IMR-90 (cell line): ENCODE measurements around the gene SLC4A5. TPM values are rescaled to one million over a fixed set of nuclear protein-coding genes. Genes with fewer than 3 reads are reported as not detected.

Source experiments
- ATAC-seq: fragments of 200-7000 bp; cut with Tn5 transposase; 2 replicates; pipeline ENCODE4 v1.9.1; 2020; ENCODE audit warnings: low read depth, mild to moderate bottlenecking, moderate library complexity
- BruUV-seq: library from RNA; stranded (reverse); fragments of 400-500 nt; replicated peaks from 2 replicates; lab custom pipeline; 2021; lab: Mats Ljungman, UMichigan
- CTCF ChIA-PET: fragments of 300-600 bp; formaldehyde crosslinking; extraction: SDS; loops from one replicate; lab custom pipeline; 2021; ENCODE audit warnings: antibody characterized with exemption; lab: Yijun Ruan, JAX
- POLR2A ChIA-PET: fragments of 300-600 bp; sonication (Branson Sonifier 250); formaldehyde crosslinking; loops from one replicate; lab custom pipeline; 2022; ENCODE audit warnings: antibody characterized with exemption; ENCODE audit not compliant: unreplicated experiment; lab: Charles Lee
- DNase-seq: peaks from one replicate; pipeline ENCODE4 v3.0.0; 2013
- H2AFZ ChIP-seq: replicated peaks from 2 replicates; pipeline ENCODE3; 2013; ENCODE audit warnings: low read length, mild to moderate bottlenecking; ENCODE audit not compliant: poor library complexity
- H2AK5ac ChIP-seq: 2 replicates; pipeline ENCODE4 v1.6.1; 2013; ENCODE audit warnings: low read depth, low read length, inconsistent platforms
- H2AK9ac ChIP-seq: replicated peaks from 2 replicates; pipeline ENCODE3; 2013; ENCODE audit warnings: mild to moderate bottlenecking, low read depth, low read length, moderate library complexity; ENCODE audit not compliant: poor library complexity
- H2BK120ac ChIP-seq: 2 replicates; pipeline ENCODE4 v1.6.1; 2013; ENCODE audit warnings: low read depth, low read length, inconsistent platforms
- H2BK15ac ChIP-seq: 3 replicates; pipeline ENCODE4 v1.6.1; 2013; ENCODE audit warnings: low read depth, low read length, inconsistent platforms
- H2BK20ac ChIP-seq: 2 replicates; pipeline ENCODE4 v1.6.1; 2013; ENCODE audit warnings: low read depth, mild to moderate bottlenecking, inconsistent platforms, low read length, moderate library complexity
- H2BK5ac ChIP-seq: 2 replicates; pipeline ENCODE4 v1.6.1; 2013; ENCODE audit warnings: mild to moderate bottlenecking, low read depth, low read length, inconsistent platforms; ENCODE audit not compliant: poor library complexity, severe bottlenecking
- H3K14ac ChIP-seq: replicated peaks from 2 replicates; pipeline ENCODE4 v1.6.1; 2013; ENCODE audit warnings: low read depth, low read length, inconsistent platforms
- H3K18ac ChIP-seq: 2 replicates; pipeline ENCODE4 v1.6.1; 2013; ENCODE audit warnings: low read depth, low read length, control low read depth
- H3K23ac ChIP-seq: 2 replicates; pipeline ENCODE4 v1.6.1; 2013; ENCODE audit warnings: low read depth, low read length, inconsistent platforms
- H3K27ac ChIP-seq: 2 replicates; pipeline ENCODE4 v1.5.1; 2013; ENCODE audit warnings: mild to moderate bottlenecking, control low read depth, low read length; ENCODE audit not compliant: insufficient read depth
- H3K27me3 ChIP-seq: 2 replicates; pipeline ENCODE4 v1.6.1; 2013; ENCODE audit warnings: low read length; ENCODE audit not compliant: control insufficient read depth, insufficient read depth
- H3K36me3 ChIP-seq: 2 replicates; pipeline ENCODE4 v1.6.1; 2013; ENCODE audit warnings: low read length, mixed read lengths; ENCODE audit not compliant: control insufficient read depth, insufficient read depth
- H3K4ac ChIP-seq: 2 replicates; pipeline ENCODE4 v1.6.1; 2013; ENCODE audit warnings: low read depth, low read length, inconsistent platforms
- H3K4me1 ChIP-seq: 2 replicates; pipeline ENCODE4 v1.6.1; 2013; ENCODE audit warnings: low read length, mixed read lengths; ENCODE audit not compliant: control insufficient read depth, insufficient read depth
- H3K4me2 ChIP-seq: 2 replicates; pipeline ENCODE4 v1.6.1; 2013; ENCODE audit warnings: low read depth, mild to moderate bottlenecking, control low read depth, low read length, moderate library complexity
- H3K4me3 ChIP-seq: 2 replicates; pipeline ENCODE4 v1.5.1; 2013; ENCODE audit warnings: low read depth, mild to moderate bottlenecking, control low read depth, low read length, moderate library complexity; ENCODE audit not compliant: insufficient read depth
- H3K56ac ChIP-seq: 2 replicates; pipeline ENCODE4 v1.6.1; 2013; ENCODE audit warnings: low read length, inconsistent platforms; ENCODE audit not compliant: insufficient read depth; ENCODE audit errors: extremely low read depth
- H3K79me1 ChIP-seq, 2 experiments: 2 replicates each; pipeline ENCODE4 v1.6.1; 2013; ENCODE audit warnings: low read length in 2 of 2, inconsistent platforms in 1 of 2, low read depth in 1 of 2
- H3K9ac ChIP-seq: 2 replicates; pipeline ENCODE4 v1.6.1; 2013; ENCODE audit warnings: low read depth, low read length, control low read depth
- H3K9me1 ChIP-seq: 2 replicates; pipeline ENCODE4 v1.6.1; 2013; ENCODE audit warnings: low read length, inconsistent platforms; ENCODE audit not compliant: insufficient read depth
- H3K9me3 ChIP-seq: 2 replicates; pipeline ENCODE4 v1.6.1; 2013; ENCODE audit warnings: low read length; ENCODE audit not compliant: control insufficient read depth, insufficient read depth
- H4K20me1 ChIP-seq: 2 replicates; pipeline ENCODE4 v1.6.1; 2013; ENCODE audit warnings: low read length, inconsistent platforms; ENCODE audit not compliant: insufficient read depth
- H4K5ac ChIP-seq: 2 replicates; pipeline ENCODE4 v1.6.1; 2013; ENCODE audit warnings: mild to moderate bottlenecking, low read depth, low read length, control low read depth
- H4K8ac ChIP-seq, 2 experiments: 2 replicates each; pipeline ENCODE4 v1.6.1; 2013; ENCODE audit warnings: low read depth in 2 of 2, low read length in 2 of 2, control low read depth in 1 of 2, inconsistent platforms in 1 of 2
- H4K91ac ChIP-seq: 2 replicates; pipeline ENCODE4 v1.6.1; 2013; ENCODE audit warnings: low read depth, low read length, inconsistent platforms; ENCODE audit not compliant: insufficient read depth
- BHLHE40 ChIP-seq: fragments of 150-350 bp; IDR thresholded peaks from 2 replicates; pipeline ENCODE4 v1.6.1; 2016; ENCODE audit warnings: mild to moderate bottlenecking, low read depth, low read length
- CEBPB ChIP-seq: IDR thresholded peaks from 2 replicates; pipeline ENCODE4 v1.6.1; 2012; ENCODE audit warnings: low read depth, low read length, improper control_type of control experiment
- CHD1 ChIP-seq: IDR thresholded peaks from 2 replicates; pipeline ENCODE4 v1.6.1; 2012; ENCODE audit warnings: low read depth, low read length, improper control_type of control experiment
- CTCF ChIP-seq: conservative IDR thresholded peaks from 2 replicates; pipeline ENCODE4 v1.5.1; 2012; ENCODE audit warnings: mild to moderate bottlenecking, low read depth, low read length, improper control_type of control experiment
- ELK1 ChIP-seq: fragments of 150-350 bp; IDR thresholded peaks from 2 replicates; pipeline ENCODE4 v1.6.1; 2016; ENCODE audit warnings: low read depth, mild to moderate bottlenecking, low read length, moderate library complexity, borderline replicate concordance
- FOS ChIP-seq: fragments of 150-350 bp; IDR thresholded peaks from 2 replicates; pipeline ENCODE4 v1.6.1; 2016; ENCODE audit warnings: low read depth, low read length
- MAFK ChIP-seq: IDR thresholded peaks from 2 replicates; pipeline ENCODE4 v1.6.1; 2012; ENCODE audit warnings: low read depth, low read length, improper control_type of control experiment
- MAZ ChIP-seq: IDR thresholded peaks from 2 replicates; pipeline ENCODE4 v1.6.1; 2012; ENCODE audit warnings: low read depth, mild to moderate bottlenecking, low read length, improper control_type of control experiment, moderate library complexity, borderline replicate concordance
- MXI1 ChIP-seq: IDR thresholded peaks from 2 replicates; pipeline ENCODE4 v1.6.1; 2012; ENCODE audit warnings: low read depth, mild to moderate bottlenecking, low read length, moderate library complexity, borderline replicate concordance
- NFE2L2 ChIP-seq: fragments of 150-350 bp; IDR thresholded peaks from 2 replicates; pipeline ENCODE4 v1.6.1; 2016; ENCODE audit warnings: low read depth, mild to moderate bottlenecking, low read length
- POLR2A ChIP-seq: IDR thresholded peaks from 2 replicates; pipeline ENCODE4 v1.6.1; 2012; ENCODE audit warnings: mild to moderate bottlenecking, low read depth, low read length
- RAD21 ChIP-seq: IDR thresholded peaks from 2 replicates; pipeline ENCODE4 v1.6.1; 2012; ENCODE audit warnings: low read length, improper control_type of control experiment
- RCOR1 ChIP-seq: IDR thresholded peaks from 2 replicates; pipeline ENCODE4 v1.6.1; 2012; ENCODE audit warnings: mild to moderate bottlenecking, low read length, improper control_type of control experiment; ENCODE audit not compliant: insufficient replicate concordance
- RFX5 ChIP-seq: IDR thresholded peaks from 2 replicates; pipeline ENCODE4 v1.8.0; 2012; ENCODE audit warnings: low read depth, mild to moderate bottlenecking, low read length, moderate library complexity
- SMC3 ChIP-seq: fragments of 150-350 bp; IDR thresholded peaks from 2 replicates; pipeline ENCODE4 v1.6.1; 2016; ENCODE audit warnings: low read depth, mild to moderate bottlenecking, antibody characterized with exemption, low read length, moderate library complexity
- USF2 ChIP-seq: fragments of 150-350 bp; IDR thresholded peaks from 2 replicates; pipeline ENCODE4 v1.6.1; 2017; ENCODE audit warnings: mild to moderate bottlenecking, antibody characterized with exemption, low read length, low read depth
- WGBS, 2 experiments: methylation state at CpG; one replicate each; pipeline versions ENCODE4 v1.1.5 to v1.1.7; 2013; ENCODE audit warnings: missing lambda C conversion rate in 2 of 2; ENCODE audit not compliant: insufficient read length in 1 of 2; ENCODE audit errors: extremely low coverage in 2 of 2; 5-methylcytosine and 5-hydroxymethylcytosine counted together
- dilution Hi-C: fragments of 300-500 bp; cut with HindIII; formaldehyde crosslinking; loops from one replicate; pipeline ENCODE4 v1.14.3; 2018; ENCODE audit warnings: low sequenced_read_pairs; ENCODE audit not compliant: unreplicated experiment
- in situ Hi-C: fragments of 300-500 bp; cut with MboI; formaldehyde crosslinking; loops from 3 replicates; pipeline ENCODE4 v1.14.3; 2019; ENCODE audit warnings: low sequenced_read_pairs, inconsistent platforms, mixed read lengths
- intact Hi-C: fragments of 100-400 bp; cut with micrococcal nuclease; formaldehyde crosslinking; loops from 2 replicates; pipeline ENCODE4 v1.10.0; 2022
- polyA plus RNA-seq, 3 experiments: library from polyadenylated mRNA; depleted of rRNA; stranded (reverse); fragments of >200 nt; gene quantifications; 2 replicates each; pipeline ENCODE4 v1.2.3, GENCODE V29; 2012; ENCODE audit warnings: low replicate concordance in 1 of 3
- total RNA-seq: library from RNA; depleted of rRNA; stranded (reverse); fragments of >200 nt; gene quantifications from 2 replicates; pipeline ENCODE4 v1.2.3, GENCODE V29; 2012

SLC4A5 gene
- total and polyA plus RNA-seq, 2 of the 4 experiments (the other 2 are of a cell fraction), result 0.18 to 0.22 TPM

- Histone ChIP-seq H3K4me3 (no peak overlapping the region), H2BK120ac (no peak overlapping the region), H3K9ac (no peak overlapping the region), H4K91ac (no peak overlapping the region), H4K8ac (no peak overlapping the region), H4K5ac (no peak overlapping the region), H3K79me1 (peaks cover 0 to 16% of the 10 kb centered on the region in 2 experiments; a peak in 3 of 4 replicates), H2AK5ac (no peak overlapping the region), H3K27me3 (no peaks in the 10 kb centered on the region), H3K14ac (no peak overlapping the region), H3K56ac (no peak overlapping the region), H2BK15ac (no peak overlapping the region), H3K4me1 (peaks cover 2% of the 10 kb centered on the region; the same call in 1 of the 2 replicates), H3K23ac (no peak overlapping the region), H3K9me3 (no peaks in the 10 kb centered on the region), H3K27ac (no peak overlapping the region), H2AFZ (no peak overlapping the region), H2BK20ac (no peak overlapping the region), H3K36me3 (peaks cover 15% of the 10 kb centered on the region), H2BK5ac (no peak overlapping the region), H3K4me2 (no peak overlapping the region), H2AK9ac (no peak overlapping the region), H3K4ac (no peak overlapping the region), H3K9me1 (peaks cover 7% of the 10 kb centered on the region; the same call in 1 of the 2 replicates), H4K20me1 (peaks cover 17% of the 10 kb centered on the region), H3K18ac (no peak overlapping the region)
- ChIA-PET CTCF (no interaction called here), POLR2A (no interaction called here)
- intact Hi-C loops, result no loop called here
- TF ChIP-seq MAZ (no peak), RAD21 (no peak), CEBPB (no peak), MXI1 (no peak), FOS (no peak), SMC3 (no peak), RCOR1 (no peak), USF2 (no peak), POLR2A (no peak), CTCF (no peak), BHLHE40 (no peak), ELK1 (no peak), RFX5 (no peak), CHD1 (no peak), NFE2L2 (no peak), MAFK (no peak)
- peak; percentile 28 for DNase-seq
- WGBS, 2 experiments, result no CpG with 5 or more reads among the region's 6 CpGs
- ATAC-seq, result no peak
- no TSS peak for BruUV-seq
- in situ Hi-C loops, result no loop called here
- dilution Hi-C loops, result no loop called here
Measured at GRCh38 chr2:74221091-74221490, 122.1 kb downstream of the SLC4A5 start.
